ENCODE results near the gene NES.

The NES gene

GRCh38 chr1:156676820-156677615, at the start of gene NES:
Gene NES, minus strand, starts transcription at chr1:156677407. Its CDS starts 143 bp downstream, at chr1:156677264.
- no peak for TF ChIP-seq CTCF (conservative IDR thresholded peaks at IDR 0.05; ENCODE audit: low read length)
- no peak for DNase-seq (ENCODE audit: low read depth)
- H3K4me3 ChIP-seq (ENCODE audit: low read length) = peak within 1 kb of the TSS; percentile 41

- peak overlapping the region; percentile 100 for H3K4me3 ChIP-seq (ENCODE audit: low read length)
- DNase-seq (ENCODE audit: low read depth) = peak; percentile 74
- TF ChIP-seq CTCF (conservative IDR thresholded peaks at IDR 0.05; ENCODE audit: low read length) = peak; percentile 80
Observed at GRCh38 chr1:156726549-156727226, 49.5 kb upstream of the NES start.

GRCh38 chr1:156725683-156726280, 48.6 kb upstream of the NES start:
- peak overlapping the region; percentile 100 for H3K4me3 ChIP-seq (ENCODE audit: low read length)
- peak; percentile 98 for TF ChIP-seq CTCF (conservative IDR thresholded peaks at IDR 0.05; ENCODE audit: low read length)
- DNase-seq (ENCODE audit: low read depth) = peak; percentile 86

GRCh38 chr1:156721535-156721934, 44.3 kb upstream of the NES start:
- H3K4me3 ChIP-seq (ENCODE audit: low read length) = no peak overlapping the region
- no peak for DNase-seq (ENCODE audit: low read depth)
- TF ChIP-seq CTCF (conservative IDR thresholded peaks at IDR 0.05; ENCODE audit: low read length) = no peak

GRCh38 chr1:156721131-156721530, 43.9 kb upstream of the NES start:
- no peak overlapping the region for H3K4me3 ChIP-seq (ENCODE audit: low read length)
- TF ChIP-seq CTCF (conservative IDR thresholded peaks at IDR 0.05; ENCODE audit: low read length) = no peak

GRCh38 chr1:156717351-156717750, 40.1 kb upstream of the NES start:
- H3K4me3 ChIP-seq (ENCODE audit: low read length) = no peak overlapping the region
- no peak for TF ChIP-seq CTCF (conservative IDR thresholded peaks at IDR 0.05; ENCODE audit: low read length)
- DNase-seq (ENCODE audit: low read depth) = no peak

More at GRCh38 chr1:156721131-156721530, 43.9 kb upstream of the NES start:
- no peak for DNase-seq (ENCODE audit: low read depth)

All from AG10803 (cell line).